CD4-positive, alpha-beta T cell (primary cell): ENCODE data around the gene LTBP2. TPM values are rescaled to one million over a fixed set of nuclear protein-coding genes. Genes with fewer than 3 reads are reported as not detected.

Experiments used
- ATAC-seq: fragments of 200-7000 bp; cut with Tn5 transposase; one replicate; pipeline ENCODE4 v1.10.0; 2022; ENCODE audit warnings: mild to moderate bottlenecking; ENCODE audit not compliant: poor library complexity
- CTCF ChIA-PET: fragments of 350-600 bp; sonication (Branson Sonifier 250); formaldehyde crosslinking; loops from one replicate; lab custom pipeline; 2021; ENCODE audit warnings: antibody characterized with exemption, inconsistent platforms; lab: Charles Lee
- POLR2A ChIA-PET: fragments of 350-600 bp; sonication (Branson Sonifier 250); formaldehyde crosslinking; loops from one replicate; lab custom pipeline; 2021; ENCODE audit warnings: antibody characterized with exemption, inconsistent platforms; lab: Charles Lee
- DNase-seq, 14 experiments: peaks; one replicate each; pipeline ENCODE4 v3.0.0-alpha.2; 2013 to 2020; ENCODE audit warnings: mixed read lengths in 2 of 14
- H3K27ac ChIP-seq, 2 donors: one replicate each; pipeline versions ENCODE4 v1.5.1 to v1.7.0; 2013; ENCODE audit warnings: low read length in 2 of 2, low read depth in 1 of 2, mild to moderate bottlenecking in 1 of 2
- H3K27me3 ChIP-seq, 2 experiments: 1 replicate in 1 of 2; 2 replicates in 1 of 2; pipeline versions ENCODE4 v1.6.1 to v1.7.0; 2013; ENCODE audit warnings: low read length in 2 of 2, control low read depth in 1 of 2, mild to moderate bottlenecking in 1 of 2, moderate library complexity in 1 of 2; ENCODE audit not compliant: insufficient read depth in 2 of 2, control insufficient read depth in 1 of 2
- H3K36me3 ChIP-seq: one replicate; pipeline ENCODE4 v1.6.1; 2013; ENCODE audit warnings: low read length, control low read depth; ENCODE audit not compliant: insufficient read depth
- H3K4me1 ChIP-seq: one replicate; pipeline ENCODE4 v1.6.1; 2013; ENCODE audit warnings: low read length, control low read depth; ENCODE audit not compliant: insufficient read depth
- H3K4me3 ChIP-seq: one replicate; pipeline ENCODE4 v1.5.1; 2013; ENCODE audit warnings: mild to moderate bottlenecking, low read length, moderate library complexity
- H3K9me3 ChIP-seq, 2 experiments: 1 replicate in 1 of 2; 2 replicates in 1 of 2; pipeline versions ENCODE4 v1.6.1 to v1.7.0; 2013; ENCODE audit warnings: low read length in 2 of 2, mild to moderate bottlenecking in 2 of 2, control low read depth in 1 of 2, moderate library complexity in 1 of 2; ENCODE audit not compliant: control insufficient read depth in 1 of 2, insufficient read depth in 1 of 2
- H3K27ac Mint-ChIP-seq: one replicate; pipeline ENCODE4 v1.8.0; 2020; ENCODE audit warnings: mixed read lengths
- H3K27me3 Mint-ChIP-seq: one replicate; pipeline ENCODE4 v1.8.0; 2021; ENCODE audit warnings: mixed read lengths
- H3K36me3 Mint-ChIP-seq: one replicate; pipeline ENCODE4 v1.8.0; 2021; ENCODE audit warnings: low read depth, mixed read lengths
- H3K4me1 Mint-ChIP-seq: one replicate; pipeline ENCODE4 v1.8.0; 2021; ENCODE audit warnings: low read depth, mixed read lengths
- H3K4me3 Mint-ChIP-seq: one replicate; pipeline ENCODE4 v1.8.0; 2020; ENCODE audit warnings: mild to moderate bottlenecking, mixed read lengths
- H3K9me3 Mint-ChIP-seq: one replicate; pipeline ENCODE4 v1.8.0; 2020; ENCODE audit warnings: mixed read lengths
- CTCF ChIP-seq: fragments of 200-600 bp; IDR thresholded peaks from one replicate; pipeline ENCODE4 v1.8.0; 2022; ENCODE audit warnings: antibody characterized with exemption, mild to moderate bottlenecking
- intact Hi-C, 2 experiments: fragments of 100-400 bp; cut with DNase I in 1 of 2; cut with micrococcal nuclease in 1 of 2; formaldehyde crosslinking; loops; one replicate each; pipeline versions ENCODE4 v1.15.1 to v1.9.0; 2023 to 2025; cut with DNase I, micrococcal nuclease
- total RNA-seq, 174 experiments: library from RNA in 2 of 174; stranded (reverse) in 2 of 174; gene quantifications; one replicate each; pipeline ENCODE4 v1.2.3 and lab custom pipeline; 2021 to 2026

The LTBP2 gene
- total RNA-seq, 2 experiments from 2014 or later = 0.45 to 0.47 TPM

GRCh38 chr14:74634481-74634880 is 22.4 kb upstream of the LTBP2 start:
- Mint-ChIP-seq H3K4me3 (no peak overlapping the region), H3K9me3 (no peaks in the 10 kb centered on the region), H3K27me3 (peaks cover 4% of the 10 kb centered on the region), H3K27ac (no peak overlapping the region), H3K36me3 (no peaks in the 10 kb centered on the region), H3K4me1 (no peaks in the 10 kb centered on the region)
- ChIA-PET CTCF (interaction anchor here (1.5 kb wide), 1 partner anchor 26 kb away, joined by 3 read pairs; no protein-coding TSS in a partner anchor), POLR2A (interaction anchor here (1.0 kb wide), 1 partner anchor 16 kb away, joined by 3 read pairs; no protein-coding TSS in a partner anchor)
- H3K27me3 ChIP-seq = no peaks in the 10 kb centered on the region
- DNase-seq (no peak), ATAC-seq (no peak)
- no peaks in the 10 kb centered on the region for H3K4me1 ChIP-seq
- no peak overlapping the region for H3K27ac ChIP-seq
- H3K36me3 ChIP-seq = no peaks in the 10 kb centered on the region
- intact Hi-C loops = no loop called here
- no peak overlapping the region for H3K4me3 ChIP-seq
- no peaks in the 10 kb centered on the region for H3K9me3 ChIP-seq
- TF ChIP-seq CTCF = no peak

- no peak overlapping the region for H3K4me3 Mint-ChIP-seq
- Histone ChIP-seq H3K36me3 (no peaks in the 10 kb centered on the region), H3K9me3 (no peaks in the 10 kb centered on the region), H3K4me3 (no peak overlapping the region), H3K27me3 (no peaks in the 10 kb centered on the region), H3K27ac (no peak overlapping the region), H3K4me1 (no peaks in the 10 kb centered on the region)
- no peak overlapping the region for H3K27ac Mint-ChIP-seq
- ChIA-PET POLR2A (no interaction called here), CTCF (no interaction called here)
- intact Hi-C loops = no loop called here
- no peak for TF ChIP-seq CTCF
- H3K27me3 Mint-ChIP-seq = peaks cover 3% of the 10 kb centered on the region
- no peak for DNase-seq
- H3K9me3 Mint-ChIP-seq = no peaks in the 10 kb centered on the region
- no peaks in the 10 kb centered on the region for H3K4me1 Mint-ChIP-seq
- ATAC-seq = no peak
- H3K36me3 Mint-ChIP-seq = no peaks in the 10 kb centered on the region
Observed at GRCh38 chr14:74630881-74631690, 19.0 kb upstream of the LTBP2 start.

GRCh38 chr14:74628418-74628817 is 16.4 kb upstream of the LTBP2 start:
- DNase-seq (no peak), ATAC-seq (no peak)
- Mint-ChIP-seq H3K27ac (no peak overlapping the region), H3K4me3 (no peak overlapping the region), H3K4me1 (no peaks in the 10 kb centered on the region), H3K27me3 (no peaks in the 10 kb centered on the region), H3K36me3 (no peaks in the 10 kb centered on the region), H3K9me3 (no peaks in the 10 kb centered on the region)
- intact Hi-C loops = no loop called here
- Histone ChIP-seq H3K9me3 (no peaks in the 10 kb centered on the region), H3K4me3 (no peak overlapping the region), H3K27ac (no peak overlapping the region), H3K36me3 (no peaks in the 10 kb centered on the region), H3K4me1 (no peaks in the 10 kb centered on the region), H3K27me3 (no peaks in the 10 kb centered on the region)
- CTCF ChIA-PET = interaction anchor here (0.9 to 1.4 kb wide), 2 partner anchors 16 to 20 kb away, joined by 3 to 6 read pairs; partner anchors contain the start of gene LTBP2
- no peak for TF ChIP-seq CTCF
- POLR2A ChIA-PET = interaction anchor here (2.9 kb wide), 1 partner anchor 10 kb away, joined by 11 read pairs; no protein-coding TSS in a partner anchor
